RKO (cell line): Measurements from ENCODE around the gene AMN.

Experiments
- DNase-seq: peaks from one replicate; pipeline ENCODE4 v3.0.0-alpha.2; 2016; ENCODE audit warnings: low spot score

The AMN gene

GRCh38 chr14:102928412-102929240 is 6.2 kb downstream of the AMN start:
- no peak for DNase-seq

GRCh38 chr14:102929241-102930137 is 7.0 kb downstream of the AMN start:
- no peak for DNase-seq

- no peak for DNase-seq
Measured at GRCh38 chr14:102930138-102930752, 7.8 kb downstream of the AMN start.

GRCh38 chr14:102930753-102931579 is 8.5 kb downstream of the AMN start:
- DNase-seq, result peak; percentile 12

GRCh38 chr14:102931580-102932285 is 9.3 kb downstream of the AMN start:
- DNase-seq, result no peak

- no peak for DNase-seq
Measured at GRCh38 chr14:102932484-102933248, 10.2 kb downstream of the AMN start.

GRCh38 chr14:102933618-102934231 is 11.3 kb downstream of the AMN start:
- DNase-seq, result no peak

- DNase-seq, result no peak
Measured at GRCh38 chr14:102935756-102936155, 13.3 kb downstream of the AMN start.

- DNase-seq, result no peak
Measured at GRCh38 chr14:102937331-102938175, 15.1 kb downstream of the AMN start.

- DNase-seq, result no peak
Measured at GRCh38 chr14:102938191-102938590, 15.7 kb downstream of the AMN start.

GRCh38 chr14:102939329-102939728 is 16.9 kb downstream of the AMN start:
- no peak for DNase-seq

- DNase-seq, result no peak
Measured at GRCh38 chr14:102939820-102940561, 17.5 kb downstream of the AMN start.

- DNase-seq, result no peak
Measured at GRCh38 chr14:102940729-102941362, 18.4 kb downstream of the AMN start.

- DNase-seq, result no peak
Measured at GRCh38 chr14:102941419-102942011, 19.1 kb downstream of the AMN start.

- no peak for DNase-seq
Measured at GRCh38 chr14:102942069-102942468, 19.6 kb downstream of the AMN start.

- no peak for DNase-seq
Measured at GRCh38 chr14:102943454-102943853, 21.0 kb downstream of the AMN start.

GRCh38 chr14:102943979-102944378 is 21.5 kb downstream of the AMN start:
- DNase-seq, result no peak
